HFF-Myc (cell line): ENCODE measurements around the gene SLK.

ENCODE experiments used
- DNase-seq: peaks from one replicate; pipeline ENCODE4 v3.0.0-alpha.2; 2011; ENCODE audit warnings: low read depth; ENCODE audit errors: extremely low read depth
- H3K4me3 ChIP-seq: replicated peaks from 2 replicates; pipeline ENCODE4 v1.5.1; 2011; ENCODE audit warnings: low read depth, mild to moderate bottlenecking, control low read depth, low read length
- CTCF ChIP-seq: IDR thresholded peaks from 2 replicates; pipeline ENCODE4 v1.5.1; 2012; ENCODE audit warnings: mild to moderate bottlenecking, low read depth, low read length, control low read depth; ENCODE audit errors: missing control alignments

SLK gene

DNA sequence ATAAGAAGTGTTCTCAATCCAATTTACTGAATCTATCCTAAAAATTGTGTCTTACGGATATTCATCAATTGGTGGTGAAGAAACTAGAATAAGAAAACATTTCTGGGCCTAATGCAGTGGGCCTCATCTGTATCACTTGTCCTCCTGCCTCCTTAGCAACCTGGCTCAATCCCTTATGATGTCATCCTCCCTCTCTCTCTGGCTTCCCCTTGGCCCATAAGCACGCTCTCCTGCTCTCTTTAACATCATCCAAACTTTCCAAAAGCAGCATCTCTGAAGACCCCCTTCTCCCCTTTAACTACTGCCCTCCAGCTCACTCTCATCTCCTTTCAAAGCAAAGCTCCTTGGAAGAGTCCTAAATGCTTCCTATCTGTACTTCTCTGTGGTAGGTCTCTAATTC, 44.3 kb upstream of the SLK start:
- no peak for TF ChIP-seq CTCF
- no peak for DNase-seq
- H3K4me3 ChIP-seq, result no peak overlapping the region

- TF ChIP-seq CTCF, result no peak
- DNase-seq, result no peak
- no peak overlapping the region for H3K4me3 ChIP-seq
Observed at GRCh38 chr10:103923502-103923901, 43.4 kb upstream of the SLK start.

DNA sequence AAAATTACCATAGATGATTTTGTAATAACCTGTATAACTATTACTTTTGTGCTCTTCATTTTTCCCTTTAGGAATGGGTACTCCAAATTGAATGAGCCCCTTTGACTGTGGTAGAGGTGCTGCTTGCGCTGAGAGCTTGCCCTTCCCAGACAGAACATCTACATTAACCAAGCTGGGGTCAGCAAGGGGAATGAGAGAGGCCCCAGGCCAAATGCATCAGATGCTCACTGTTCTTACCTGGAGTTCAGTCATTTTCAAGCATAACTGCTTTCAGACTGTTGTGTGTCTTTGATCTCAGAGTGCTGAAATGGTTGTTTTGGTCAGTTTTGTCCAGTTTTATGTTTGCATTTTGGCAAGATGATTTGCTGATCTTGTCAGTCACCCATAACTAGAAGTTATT, 41.3 kb upstream of the SLK start:
- no peak for TF ChIP-seq CTCF
- no peak overlapping the region for H3K4me3 ChIP-seq
- no peak for DNase-seq

- no peak overlapping the region for H3K4me3 ChIP-seq
- no peak for TF ChIP-seq CTCF
- DNase-seq, result no peak
Observed at GRCh38 chr10:103926722-103927319, 40.1 kb upstream of the SLK start.

GRCh38 chr10:103928784-103929183, 38.2 kb upstream of the SLK start:
- no peak for DNase-seq
- no peak overlapping the region for H3K4me3 ChIP-seq
- TF ChIP-seq CTCF, result no peak

- no peak overlapping the region for H3K4me3 ChIP-seq
- DNase-seq, result no peak
- no peak for TF ChIP-seq CTCF
Observed at GRCh38 chr10:103929381-103929921, 37.5 kb upstream of the SLK start.

DNA sequence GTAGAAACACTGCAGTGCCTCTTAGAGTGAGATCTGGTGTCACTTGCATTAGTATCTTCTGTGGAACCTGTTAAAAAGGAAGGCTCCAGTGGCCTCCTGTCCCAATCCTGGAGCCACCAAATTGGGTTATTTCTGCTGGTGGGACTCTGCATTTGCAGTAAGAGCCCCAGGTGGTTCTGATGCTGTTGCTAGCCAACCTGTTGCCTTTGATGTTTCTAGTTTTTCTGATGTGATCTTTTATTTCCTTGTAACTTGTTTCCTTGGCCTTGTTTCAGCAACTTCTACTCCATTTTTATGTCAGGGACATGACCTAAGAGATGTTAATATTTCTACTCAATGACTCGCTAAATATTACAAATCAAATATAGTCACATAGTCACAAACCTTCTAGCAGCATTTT, 36.5 kb upstream of the SLK start:
- H3K4me3 ChIP-seq, result no peak overlapping the region
- no peak for TF ChIP-seq CTCF
- no peak for DNase-seq
